GM21526 (cell line): ENCODE results near the gene EGFL6.
"Not testable (repeated sequence)": the region's sequence is repeated elsewhere in the genome, so short reads cannot be mapped to it uniquely, and the experiment has no call there.

Experiments
- ATAC-seq: cut with Tn5 transposase; IDR thresholded peaks from one replicate; pipeline ENCODE4 v1.9.1; 2021; ENCODE audit warnings: moderate library complexity; ENCODE audit not compliant: unreplicated experiment, low FRiP score

EGFL6 gene

GRCh38 chrX:13587786-13588477, 18.5 kb downstream of the EGFL6 start:
- no peak for ATAC-seq

- no peak for ATAC-seq
Measured at GRCh38 chrX:13590207-13590606, 20.8 kb downstream of the EGFL6 start.

GRCh38 chrX:13590914-13591313, 21.5 kb downstream of the EGFL6 start:
- ATAC-seq, result no peak

- no peak for ATAC-seq
Measured at GRCh38 chrX:13597874-13598273, 28.5 kb downstream of the EGFL6 start.

GRCh38 chrX:13598877-13599276, 29.5 kb downstream of the EGFL6 start:
- no peak for ATAC-seq

DNA sequence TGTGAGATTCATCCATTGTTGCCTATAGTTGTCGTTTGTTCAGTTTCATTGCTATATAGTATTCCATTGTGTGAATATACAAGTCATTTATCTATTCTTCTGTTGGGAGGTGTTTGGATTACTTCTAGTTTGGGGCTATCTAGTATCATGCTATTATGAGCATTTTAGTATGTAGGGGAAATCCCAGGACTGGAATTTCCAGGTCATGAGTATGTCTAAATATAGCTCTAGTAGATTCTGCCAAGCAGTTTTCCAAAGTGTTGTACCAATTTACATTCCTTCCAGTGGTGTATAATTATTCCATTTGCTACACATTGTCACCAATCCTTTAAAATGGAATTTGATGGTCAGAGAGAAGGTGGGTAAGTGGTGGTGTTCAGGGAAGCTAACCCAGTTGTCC, 30.1 kb downstream of the EGFL6 start:
- ATAC-seq, result no peak

- ATAC-seq, result no peak
Measured at GRCh38 chrX:13605611-13606010, 36.2 kb downstream of the EGFL6 start.

DNA sequence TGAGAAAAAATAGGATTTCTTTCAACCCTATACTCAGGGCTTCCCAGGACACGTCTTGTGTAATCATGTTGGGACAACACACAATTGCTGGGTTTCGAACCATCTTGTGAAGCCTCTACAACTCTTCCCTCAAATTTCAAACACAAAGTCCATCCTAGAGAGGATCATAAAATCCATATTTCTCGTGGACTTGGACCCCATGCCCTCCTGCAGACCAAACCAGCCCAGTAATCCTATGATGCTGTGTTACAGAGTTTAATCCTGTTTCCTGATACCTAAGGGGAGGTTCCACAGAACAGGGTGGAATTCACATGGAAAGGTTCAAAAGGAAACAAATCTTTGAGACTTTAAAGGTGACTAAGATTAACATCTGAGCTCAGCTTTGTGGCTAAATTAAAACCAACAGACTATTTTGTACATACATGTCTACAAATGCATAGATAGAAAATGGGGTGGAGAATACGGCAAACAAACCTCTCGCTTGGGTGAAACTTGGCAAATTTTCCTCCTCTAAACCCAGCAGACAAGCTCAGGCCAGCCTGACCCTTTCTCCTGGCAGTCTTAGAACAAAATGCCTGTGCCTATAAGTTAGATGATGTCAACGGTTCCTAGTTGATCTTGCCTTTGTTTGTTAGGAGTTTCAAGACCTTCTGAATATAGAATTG, 38.1 kb downstream of the EGFL6 start:
- no peak for ATAC-seq

GRCh38 chrX:13607996-13608365, 38.6 kb downstream of the EGFL6 start:
- ATAC-seq, result no peak

DNA sequence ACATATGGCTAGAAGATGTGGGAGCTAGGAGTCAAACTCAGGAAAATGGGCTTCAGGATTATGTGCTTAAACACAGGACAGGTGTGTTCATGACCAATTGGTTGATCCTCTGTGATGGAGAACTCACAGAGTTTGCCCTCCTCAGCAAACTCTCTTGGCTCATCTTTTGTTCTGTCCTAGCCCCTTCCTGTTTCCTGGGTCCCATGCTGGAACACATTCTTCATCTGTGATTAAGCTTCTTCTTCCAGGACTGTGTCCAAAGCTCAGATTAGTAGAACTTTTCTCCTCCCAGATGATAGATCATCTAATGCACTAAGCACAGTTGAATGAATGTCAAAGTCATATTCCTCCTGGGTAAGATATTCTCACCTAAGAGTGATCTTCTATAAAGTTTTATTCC, 44.8 kb downstream of the EGFL6 start:
- ATAC-seq, result no peak

DNA sequence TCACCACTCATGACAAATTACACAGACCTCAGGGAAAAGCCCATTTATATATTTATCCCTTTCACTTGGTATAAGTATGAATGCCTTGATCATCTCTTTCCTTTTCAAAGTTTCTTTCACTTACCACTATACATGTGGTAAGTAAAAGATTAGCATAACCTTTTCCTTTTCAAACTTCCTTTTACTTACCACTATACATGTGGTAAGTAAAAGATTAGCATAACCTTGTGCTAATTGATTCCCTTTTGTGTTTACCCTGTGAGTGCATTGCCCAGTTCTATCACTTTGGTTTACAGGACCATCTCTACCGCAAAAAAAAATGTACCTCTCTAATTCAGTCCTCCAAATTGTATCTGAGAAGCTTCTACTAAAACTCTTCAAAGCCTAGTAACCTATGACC, 50.8 kb downstream of the EGFL6 start:
- no peak for ATAC-seq

GRCh38 chrX:13622401-13622964, 53.1 kb downstream of the EGFL6 start:
- ATAC-seq, result no peak

- no peak for ATAC-seq
Measured at GRCh38 chrX:13627306-13627705, 57.9 kb downstream of the EGFL6 start.

- not testable (repeated sequence) for ATAC-seq
Measured at GRCh38 chrX:13637224-13637623, 67.8 kb downstream of the EGFL6 start.

- ATAC-seq, result no peak
Measured at GRCh38 chrX:13638021-13638420, 68.6 kb downstream of the EGFL6 start.

GRCh38 chrX:13638826-13639225, 69.4 kb downstream of the EGFL6 start:
- no peak for ATAC-seq

DNA sequence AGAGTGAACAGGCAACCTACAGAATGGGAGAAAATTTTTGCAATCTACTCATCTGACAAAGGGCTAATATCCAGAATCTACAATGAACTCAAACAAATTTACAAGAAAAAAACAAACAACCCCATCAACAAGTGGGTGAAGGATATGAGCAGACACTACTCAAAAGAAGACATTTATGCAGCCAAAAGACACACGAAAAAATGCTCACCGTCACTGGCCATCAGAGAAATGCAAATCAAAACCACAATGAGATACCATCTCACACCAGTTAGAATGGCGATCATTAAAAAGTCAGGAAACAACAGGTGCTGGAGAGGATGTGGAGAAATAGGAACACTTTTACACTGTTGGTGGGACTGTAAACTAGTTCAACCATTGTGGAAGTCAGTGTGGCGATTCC, 72.3 kb downstream of the EGFL6 start:
- ATAC-seq, result not testable (repeated sequence)

- ATAC-seq, result no peak
Measured at GRCh38 chrX:13645464-13646153, 76.2 kb downstream of the EGFL6 start.

DNA sequence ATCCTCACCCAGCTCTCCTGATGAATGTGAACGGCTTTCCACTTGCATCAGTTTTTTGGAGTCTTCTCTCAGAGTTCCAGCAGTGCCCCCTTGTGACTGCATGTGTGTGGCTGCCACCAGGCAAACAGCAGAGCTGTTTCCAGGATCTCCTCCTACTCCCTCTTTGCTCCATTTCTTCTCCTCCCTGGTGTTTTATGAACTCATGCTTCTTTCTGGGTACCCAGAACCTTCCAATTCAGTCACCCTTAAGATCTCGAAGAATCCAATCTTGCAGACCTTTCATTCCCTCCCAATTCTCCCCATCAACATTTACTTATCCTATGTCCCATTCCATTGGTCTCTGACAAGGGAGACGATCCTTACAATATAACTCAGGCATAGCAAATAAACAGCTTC, 76.8 kb downstream of the EGFL6 start:
- no peak for ATAC-seq

- ATAC-seq, result no peak
Measured at GRCh38 chrX:13647709-13648212, 78.4 kb downstream of the EGFL6 start.

GRCh38 chrX:13648336-13648735, 78.9 kb downstream of the EGFL6 start:
- ATAC-seq, result not testable (repeated sequence)
